22Rv1 (cell line): ENCODE data around the gene ANKLE2.
A peak's percentile ranks its signal among the peaks of the same experiment; 100 is the strongest.

Experiments
- H3K27ac ChIP-seq: fragments of 450-650 bp; 2 replicates; pipeline ENCODE4 v1.5.1; 2017
- ZFX ChIP-seq: fragments of 450-650 bp; IDR thresholded peaks from 2 replicates; pipeline ENCODE4 v1.6.1; 2017; ENCODE audit warnings: antibody characterized with exemption, borderline replicate concordance
- TF ChIP-seq, protein P1 (sequence below): fragments of 450-650 bp; IDR thresholded peaks from 2 replicates; pipeline ENCODE4 v1.5.1; 2017; ENCODE audit warnings: mild to moderate bottlenecking

The ANKLE2 gene

DNA sequence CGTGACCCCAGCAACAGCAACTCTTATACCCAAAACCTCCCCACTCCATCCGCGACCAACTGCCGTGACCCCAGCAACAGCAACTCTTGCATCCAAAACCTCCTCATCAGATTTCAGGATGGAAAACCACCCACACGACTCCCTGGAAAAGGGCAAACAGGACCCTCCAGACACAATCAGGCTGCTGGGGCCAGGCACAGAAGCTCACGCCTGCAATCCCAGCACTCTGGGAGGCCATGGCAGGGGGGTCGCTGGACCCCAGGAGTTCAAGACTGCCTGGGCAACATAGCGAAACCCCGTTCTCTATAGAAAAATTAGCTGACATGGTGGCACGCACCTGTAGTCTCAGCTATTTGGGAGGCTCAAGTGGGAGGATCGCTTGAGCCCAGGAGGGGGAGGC, 31.3 kb downstream of the ANKLE2 start:
- H3K27ac ChIP-seq, result no peak overlapping the region
- TF ChIP-seq ZFX, result no peak
- TF ChIP-seq, protein P1, sequence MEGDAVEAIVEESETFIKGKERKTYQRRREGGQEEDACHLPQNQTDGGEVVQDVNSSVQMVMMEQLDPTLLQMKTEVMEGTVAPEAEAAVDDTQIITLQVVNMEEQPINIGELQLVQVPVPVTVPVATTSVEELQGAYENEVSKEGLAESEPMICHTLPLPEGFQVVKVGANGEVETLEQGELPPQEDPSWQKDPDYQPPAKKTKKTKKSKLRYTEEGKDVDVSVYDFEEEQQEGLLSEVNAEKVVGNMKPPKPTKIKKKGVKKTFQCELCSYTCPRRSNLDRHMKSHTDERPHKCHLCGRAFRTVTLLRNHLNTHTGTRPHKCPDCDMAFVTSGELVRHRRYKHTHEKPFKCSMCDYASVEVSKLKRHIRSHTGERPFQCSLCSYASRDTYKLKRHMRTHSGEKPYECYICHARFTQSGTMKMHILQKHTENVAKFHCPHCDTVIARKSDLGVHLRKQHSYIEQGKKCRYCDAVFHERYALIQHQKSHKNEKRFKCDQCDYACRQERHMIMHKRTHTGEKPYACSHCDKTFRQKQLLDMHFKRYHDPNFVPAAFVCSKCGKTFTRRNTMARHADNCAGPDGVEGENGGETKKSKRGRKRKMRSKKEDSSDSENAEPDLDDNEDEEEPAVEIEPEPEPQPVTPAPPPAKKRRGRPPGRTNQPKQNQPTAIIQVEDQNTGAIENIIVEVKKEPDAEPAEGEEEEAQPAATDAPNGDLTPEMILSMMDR, result no peak

DNA sequence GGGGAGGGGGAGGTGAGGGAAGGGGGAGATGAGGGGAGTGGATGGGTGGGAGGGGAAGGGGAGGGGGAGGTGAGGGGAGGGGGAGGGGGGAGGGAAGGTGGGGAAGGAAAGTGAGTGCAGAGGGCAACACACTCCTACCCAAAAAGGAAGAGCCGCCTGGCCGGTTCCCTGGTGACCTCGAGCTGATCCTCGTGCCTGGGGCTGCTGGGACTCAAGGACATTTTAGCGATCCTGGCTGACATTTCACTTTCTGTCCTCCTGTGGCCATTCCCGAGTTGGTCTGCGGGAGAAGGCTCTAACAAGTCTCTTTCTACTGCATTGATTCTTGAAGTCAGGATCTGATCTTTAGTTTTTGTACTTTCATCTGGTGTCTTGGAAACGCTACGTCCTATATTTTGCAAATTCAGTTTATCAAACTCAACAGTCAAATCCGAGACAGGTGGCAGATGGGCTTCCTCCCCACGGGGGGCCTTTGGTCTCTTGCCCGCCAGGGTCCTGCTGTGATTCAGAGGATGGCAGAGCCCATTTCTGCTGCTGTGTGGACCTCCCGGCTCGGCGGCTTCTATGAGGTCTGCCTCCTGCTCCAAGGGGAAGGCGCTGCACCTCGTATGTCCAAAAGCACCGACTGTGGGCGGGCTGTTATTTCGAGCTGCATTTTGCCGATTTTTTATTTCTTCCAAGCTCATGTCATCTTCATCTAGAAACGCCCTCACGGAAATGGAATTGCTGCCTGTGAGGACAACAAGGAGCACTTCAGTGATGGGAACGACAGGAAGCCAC, 31.9 kb downstream of the ANKLE2 start:
- no peak overlapping the region for H3K27ac ChIP-seq
- TF ChIP-seq, protein P1, result no peak
- no peak for TF ChIP-seq ZFX

DNA sequence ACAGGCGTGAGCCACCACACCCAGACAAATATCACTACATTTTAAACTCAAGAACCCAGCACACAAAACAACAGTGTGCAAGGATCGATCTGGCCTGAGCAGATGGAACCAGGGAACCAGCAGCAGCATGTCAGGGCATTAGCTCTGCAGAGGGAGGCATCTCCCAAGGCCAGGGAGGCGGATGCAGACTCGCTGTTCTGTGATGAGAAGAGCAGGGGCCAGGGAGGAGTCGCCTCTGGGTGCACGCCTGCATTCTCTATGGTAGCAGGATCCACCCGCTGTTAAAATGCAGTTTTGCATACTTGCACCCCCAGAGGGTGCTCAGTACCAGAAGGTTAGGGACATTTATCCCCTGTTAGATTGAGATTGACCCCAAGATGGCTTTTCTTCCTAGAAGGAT, 33.1 kb downstream of the ANKLE2 start:
- TF ChIP-seq ZFX, result no peak
- TF ChIP-seq, protein P1, result no peak
- 0 out of 2 replicates have a peak overlapping the region, but pooled peaks have one; percentile 5 for H3K27ac ChIP-seq

DNA sequence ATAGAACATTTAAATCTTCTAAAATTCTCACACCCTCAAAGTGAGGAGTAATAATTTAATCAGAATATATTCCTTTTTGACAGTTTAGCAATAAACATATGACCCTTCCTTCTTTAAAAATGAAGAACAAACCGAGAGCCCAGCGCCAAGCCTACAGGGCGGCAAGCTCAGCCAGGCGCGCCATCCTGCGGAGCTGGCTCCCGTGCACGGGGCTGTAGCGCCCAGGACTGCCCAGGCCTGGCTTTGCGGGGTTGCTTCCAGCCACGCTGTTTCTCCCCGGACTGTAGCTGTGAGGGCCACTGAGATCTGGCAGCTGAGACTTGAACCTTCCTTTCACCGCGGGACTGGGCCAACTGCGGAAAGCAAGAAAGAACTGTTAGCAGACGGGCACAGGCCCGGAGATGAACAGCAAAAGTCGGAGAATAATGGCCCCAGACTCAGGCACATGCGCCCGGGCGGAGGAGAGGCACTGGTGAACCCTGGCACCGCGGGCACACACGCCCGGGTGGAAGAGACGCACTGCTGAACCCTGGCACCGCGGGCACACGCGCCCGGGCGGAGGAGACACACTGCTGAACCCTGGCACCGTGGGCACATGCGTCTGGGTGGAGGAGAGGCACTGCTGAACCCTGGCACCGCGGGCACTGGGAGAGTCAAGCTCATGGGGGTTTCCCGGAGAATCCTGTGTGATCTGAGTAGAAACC, 34.4 kb downstream of the ANKLE2 start:
- no peak for TF ChIP-seq ZFX
- TF ChIP-seq, protein P1, result no peak
- no peak overlapping the region for H3K27ac ChIP-seq

DNA sequence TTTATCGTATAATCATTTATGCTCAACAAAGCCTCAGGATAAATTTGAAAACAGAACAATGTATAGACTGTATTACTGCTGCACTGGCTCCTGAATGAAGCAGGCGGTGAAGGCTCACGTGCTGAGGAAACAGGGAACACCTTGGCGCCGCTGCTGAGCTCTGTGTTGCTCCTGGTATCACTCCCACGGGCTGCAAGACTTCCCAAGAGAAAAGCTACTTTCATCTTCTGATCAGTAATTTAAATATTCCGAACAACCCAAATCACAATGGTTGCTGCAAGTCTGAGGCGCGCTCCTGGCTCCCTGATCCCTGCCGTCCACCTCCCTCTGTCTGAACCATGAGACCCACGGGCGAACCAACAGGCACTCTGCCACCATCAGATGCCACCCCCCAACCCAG, 35.2 kb downstream of the ANKLE2 start:
- peak overlapping the region; percentile 5; the same call in 1 of the 2 replicates for H3K27ac ChIP-seq
- TF ChIP-seq ZFX, result no peak

DNA sequence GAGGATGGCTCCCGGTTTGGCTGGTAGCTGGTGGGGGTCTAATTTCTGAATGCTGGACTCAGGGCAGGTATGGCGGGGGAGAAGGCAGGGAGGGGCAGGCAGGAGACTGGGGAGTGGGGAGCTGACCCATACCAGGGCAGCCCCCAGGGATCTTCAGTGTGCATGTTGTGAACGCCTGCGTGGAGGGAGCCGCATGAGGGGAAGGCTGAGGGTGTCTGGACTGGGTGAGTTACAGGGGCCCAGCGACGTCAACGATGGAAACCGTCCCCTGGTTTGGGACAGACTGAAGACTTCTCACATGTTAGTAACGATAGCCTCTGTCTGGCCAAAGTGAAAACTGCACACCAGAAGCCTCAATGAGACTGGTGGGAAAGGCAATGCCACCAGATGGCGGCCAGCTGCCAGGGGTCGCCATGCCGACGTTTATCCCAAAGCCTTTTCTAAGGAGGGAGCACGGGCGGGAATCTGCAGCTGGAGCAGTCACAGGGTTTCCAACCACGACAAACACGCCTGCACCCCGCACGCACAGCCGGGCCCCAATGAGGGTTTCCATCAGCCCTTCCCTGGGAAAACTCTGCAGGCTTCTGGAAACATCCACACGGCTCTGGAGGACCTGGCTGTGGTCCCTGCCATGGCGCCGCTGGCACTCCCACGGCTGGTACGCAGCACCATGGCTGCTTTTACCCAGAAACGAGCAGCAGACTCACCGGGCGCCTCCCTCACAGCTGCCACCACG, 37.0 kb downstream of the ANKLE2 start:
- H3K27ac ChIP-seq, result peak overlapping the region; percentile 36; the same call in 1 of the 2 replicates
- TF ChIP-seq, protein P1, result no peak
- TF ChIP-seq ZFX, result no peak

DNA sequence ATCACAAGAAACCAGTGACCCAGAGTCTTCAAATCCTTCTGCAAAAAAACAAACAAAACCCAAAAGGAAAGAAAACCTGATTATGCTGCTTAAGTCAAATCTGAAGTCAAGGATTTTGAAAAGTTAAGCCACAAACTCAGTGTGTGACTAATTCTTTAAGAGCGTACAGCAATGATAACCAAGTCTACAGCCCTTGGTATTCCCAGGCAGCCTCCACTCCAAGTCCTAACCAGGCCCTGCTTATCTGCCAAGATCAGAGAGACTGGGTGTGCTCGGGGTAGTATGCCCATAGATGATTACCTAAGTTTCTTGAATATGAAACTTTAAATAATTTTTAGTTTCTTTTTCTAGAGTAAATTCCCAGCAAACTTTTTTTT, 37.9 kb downstream of the ANKLE2 start:
- peak overlapping the region; percentile 36; the same call in 1 of the 2 replicates for H3K27ac ChIP-seq

More for the DNA sequence above, 37.9 kb downstream of the ANKLE2 start:
- TF ChIP-seq, protein P1, result no peak
- TF ChIP-seq ZFX, result no peak
